ENCODE data around the gene DDIAS. TPM values are rescaled to one million over a fixed set of nuclear protein-coding genes. Genes with fewer than 3 reads are reported as not detected.

DDIAS gene
- total and polyA plus RNA-seq, 7 experiments from 2014 or later, result 0.25 to 12.7 (median 1.1) TPM

DNA sequence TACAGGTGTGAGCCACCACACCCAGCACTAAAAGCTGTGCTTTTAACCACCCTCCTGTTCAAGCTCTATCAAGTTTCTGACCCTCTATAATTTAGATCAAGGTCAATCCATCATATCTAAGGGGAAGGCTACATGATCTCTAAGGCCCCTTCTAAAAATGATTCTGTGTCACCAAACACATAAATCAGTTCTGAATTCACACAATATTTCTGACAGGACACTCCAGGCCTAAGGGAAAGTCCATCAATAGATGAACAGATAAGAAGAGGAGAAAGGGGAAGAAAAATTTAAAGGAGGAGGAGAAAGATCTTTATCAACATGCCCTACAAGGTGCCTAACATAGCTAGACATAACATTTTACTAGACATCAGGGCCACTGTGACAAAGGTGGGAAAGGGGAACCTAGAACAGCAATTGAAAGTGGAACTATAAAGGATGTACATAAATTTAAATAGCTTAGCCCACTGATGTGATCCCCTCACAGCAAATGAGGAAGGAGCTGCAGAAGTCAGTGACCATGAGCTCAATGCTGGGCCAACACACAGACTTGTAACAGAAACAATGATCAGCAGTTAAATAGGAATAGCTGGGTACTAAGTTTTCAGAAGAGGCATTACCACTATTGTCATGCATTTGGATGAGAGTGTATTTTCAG lies 6.0 kb upstream of the DDIAS start:
- intact Hi-C loops (cut with micrococcal nuclease), result no loop called here
- H3K4me1 ChIP-seq (ENCODE audit: control insufficient read depth in 2 of 2, insufficient read depth in 2 of 2, low read length in 2 of 2), result peaks cover 9 to 12% of the 10 kb centered on the region in 2 donors
- no peaks in the 10 kb centered on the region for H3K27me3 ChIP-seq (ENCODE audit: control insufficient read depth in 2 of 2, insufficient read depth in 2 of 2, low read length in 2 of 2)
- H3K4me1 Mint-ChIP-seq, result peaks cover 17 to 38% (median 30%) of the 10 kb centered on the region in 7 donors
- no peaks in the 10 kb centered on the region for H3K9me3 ChIP-seq (ENCODE audit: control insufficient read depth in 2 of 3, low read length in 3 of 3)
- H3K4me3 Mint-ChIP-seq, result no peak overlapping the region
- H3K9me3 Mint-ChIP-seq, result no peaks in the 10 kb centered on the region
- peaks cover 0 to 6% (median 4%) of the 10 kb centered on the region in 5 donors for H3K36me3 Mint-ChIP-seq
- H3K4me3 ChIP-seq (ENCODE audit: low read length), result no peak overlapping the region
- peak overlapping the region in 1 of 9 donors; percentile 16 for H3K27ac Mint-ChIP-seq
- no peak overlapping the region for H3K27ac ChIP-seq (ENCODE audit: low read depth, low read length)
- ATAC-seq, result no peak
- no peaks in the 10 kb centered on the region for H3K36me3 ChIP-seq (ENCODE audit: control insufficient read depth in 2 of 3, insufficient read depth in 3 of 3, low read length in 3 of 3)
- DNase-seq, result no peak
- H3K27me3 Mint-ChIP-seq, result no peaks in the 10 kb centered on the region
- ChIA-PET POLR2A (interaction anchor here (0.6 kb wide), 1 partner anchor 185 kb away, joined by 3 read pairs; no protein-coding TSS in a partner anchor), CTCF (interaction anchor here (0.5 kb wide), 1 partner anchor 28 kb away, joined by 4 read pairs; no protein-coding TSS in a partner anchor)

DNA sequence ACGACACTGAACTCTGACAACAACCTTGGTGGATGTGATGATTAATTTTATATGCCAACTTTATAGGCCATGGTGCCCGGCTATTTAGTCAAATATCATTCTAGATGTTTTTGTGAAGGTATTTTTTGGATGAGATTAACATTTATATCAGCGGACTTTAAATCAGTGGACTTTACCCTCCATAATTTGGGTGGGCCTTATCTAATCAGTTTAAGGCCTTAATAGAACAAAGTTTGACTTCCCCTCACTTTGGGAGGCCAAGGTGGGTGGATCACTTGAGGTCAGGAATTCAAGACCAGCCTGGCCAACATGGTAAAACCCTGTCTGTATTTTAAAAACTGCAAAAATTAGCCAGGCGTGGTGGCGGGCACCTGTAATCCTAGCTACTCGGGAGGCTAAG lies 5.4 kb upstream of the DDIAS start:
- no peaks in the 10 kb centered on the region for H3K9me3 ChIP-seq (ENCODE audit: control insufficient read depth in 2 of 3, low read length in 3 of 3)
- POLR2A ChIA-PET, result no interaction called here
- Mint-ChIP-seq H3K36me3 (peaks cover 0 to 6% (median 4%) of the 10 kb centered on the region in 5 donors), H3K4me3 (no peak overlapping the region), H3K27ac (no peak overlapping the region), H3K4me1 (peaks cover 19 to 41% (median 33%) of the 10 kb centered on the region in 7 donors), H3K27me3 (no peaks in the 10 kb centered on the region), H3K9me3 (no peaks in the 10 kb centered on the region)
- intact Hi-C loops (cut with micrococcal nuclease), result no loop called here
- peaks cover 9 to 12% of the 10 kb centered on the region in 2 donors for H3K4me1 ChIP-seq (ENCODE audit: control insufficient read depth in 2 of 2, insufficient read depth in 2 of 2, low read length in 2 of 2)
- no peaks in the 10 kb centered on the region for H3K27me3 ChIP-seq (ENCODE audit: control insufficient read depth in 2 of 2, insufficient read depth in 2 of 2, low read length in 2 of 2)
- ATAC-seq (no peak), DNase-seq (no peak)
- H3K36me3 ChIP-seq (ENCODE audit: control insufficient read depth in 2 of 3, insufficient read depth in 3 of 3, low read length in 3 of 3), result no peaks in the 10 kb centered on the region
- no peak overlapping the region for H3K27ac ChIP-seq (ENCODE audit: low read depth, low read length)
- no peak overlapping the region for H3K4me3 ChIP-seq (ENCODE audit: low read length)
- CTCF ChIA-PET, result no interaction called here

DNA sequence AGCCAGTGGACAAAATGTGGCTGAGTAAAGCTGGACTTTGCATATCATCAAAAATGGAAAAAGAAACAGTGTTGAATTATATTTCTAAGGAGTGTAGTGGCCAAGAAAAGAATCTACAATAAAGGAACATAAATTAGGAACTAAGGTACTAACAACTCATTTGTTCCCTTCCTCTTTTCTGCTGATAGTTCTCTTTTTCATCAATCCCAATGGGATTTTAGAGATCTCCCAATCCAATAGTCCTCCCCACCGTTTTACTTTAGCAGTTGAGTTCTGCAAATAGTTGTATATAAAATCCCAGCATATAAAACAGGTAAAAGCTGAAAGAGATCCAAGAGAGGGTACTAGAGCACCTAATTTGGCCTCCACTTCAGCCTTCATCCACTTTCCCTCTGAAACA lies 3.3 kb upstream of the DDIAS start:
- ChIA-PET CTCF (no interaction called here), POLR2A (no interaction called here)
- Histone ChIP-seq H3K27ac (ENCODE audit: low read depth, low read length) (no peak overlapping the region), H3K4me3 (ENCODE audit: low read length) (no peak overlapping the region), H3K4me1 (ENCODE audit: control insufficient read depth in 2 of 2, insufficient read depth in 2 of 2, low read length in 2 of 2) (peaks cover 12 to 13% of the 10 kb centered on the region in 2 donors), H3K36me3 (ENCODE audit: control insufficient read depth in 2 of 3, insufficient read depth in 3 of 3, low read length in 3 of 3) (no peaks in the 10 kb centered on the region), H3K9me3 (ENCODE audit: control insufficient read depth in 2 of 3, low read length in 3 of 3) (no peaks in the 10 kb centered on the region), H3K27me3 (ENCODE audit: control insufficient read depth in 2 of 2, insufficient read depth in 2 of 2, low read length in 2 of 2) (no peaks in the 10 kb centered on the region)
- intact Hi-C loops (cut with micrococcal nuclease), result no loop called here
- Mint-ChIP-seq H3K4me3 (peak overlapping the region in 2 of 10 donors; percentile 32 to 93), H3K36me3 (peaks cover 0 to 6% (median 4%) of the 10 kb centered on the region in 5 donors), H3K27me3 (no peaks in the 10 kb centered on the region), H3K9me3 (no peaks in the 10 kb centered on the region), H3K27ac (peak overlapping the region in 2 of 9 donors; percentile 42 to 51), H3K4me1 (peaks cover 28 to 52% (median 34%) of the 10 kb centered on the region in 7 donors)
- DNase-seq (no peak), ATAC-seq (no peak)

DNA sequence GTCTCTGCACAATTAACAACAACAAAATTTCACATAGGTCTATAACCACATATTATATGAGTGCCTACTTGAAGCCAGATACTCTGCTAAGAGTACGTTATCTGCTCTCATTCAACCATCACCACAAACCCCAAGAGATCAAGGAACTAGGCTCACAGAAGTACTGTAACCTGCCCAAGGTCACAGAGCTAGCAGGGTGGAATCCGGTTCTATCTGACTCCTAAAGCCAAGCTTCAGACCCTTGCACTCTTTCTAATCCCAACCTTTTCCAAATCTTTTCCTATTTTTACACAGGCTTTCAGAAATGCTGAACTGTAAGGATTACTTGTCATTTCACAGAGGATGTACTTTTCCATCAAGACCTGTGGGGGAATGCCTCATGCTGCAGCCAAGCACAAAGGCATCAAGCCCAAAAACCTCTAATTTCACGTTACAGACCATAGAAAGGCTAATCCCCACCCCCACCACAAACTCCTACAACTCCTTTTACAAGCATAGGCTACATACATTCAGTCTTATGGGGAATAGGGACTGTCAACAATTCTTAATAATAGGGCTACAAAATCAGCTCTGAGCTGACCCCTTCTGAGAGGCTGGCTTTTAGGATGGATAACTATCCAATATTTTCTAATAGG lies 2.2 kb upstream of the DDIAS start:
- POLR2A ChIA-PET, result interaction anchor here (0.6 to 4.7 kb wide), 7 partner anchors 11 to 259 kb away, joined by 4 to 72 read pairs (median 15); partner anchors contain the start of genes PCF11 and RAB30
- H3K27ac ChIP-seq (ENCODE audit: low read depth, low read length), result peak overlapping the region; percentile 92
- H3K36me3 Mint-ChIP-seq, result peaks cover 0 to 6% (median 4%) of the 10 kb centered on the region in 5 donors

DNA sequence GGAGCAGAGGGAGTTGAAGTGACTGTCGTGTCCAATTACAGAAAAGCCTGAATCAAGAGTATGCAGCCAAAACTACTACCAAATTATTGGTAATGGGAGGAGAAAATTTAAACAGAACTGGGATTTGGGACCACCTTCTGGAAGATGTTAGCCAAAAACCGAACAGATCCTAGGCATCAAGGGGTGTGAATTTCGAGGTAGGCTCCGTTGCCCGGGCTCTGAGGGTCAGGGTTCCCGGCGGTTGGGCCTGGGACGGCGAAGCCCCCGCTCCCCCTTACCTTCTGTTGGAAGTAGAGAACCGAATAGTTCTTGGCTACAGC lies 1.6 kb upstream of the DDIAS start:
- Mint-ChIP-seq H3K4me3 (peak overlapping the region; percentile 93 to 100 (median 98)), H3K27ac (peak overlapping the region; percentile 92 to 100 (median 100)), H3K4me1 (peaks cover 28 to 61% (median 34%) of the 10 kb centered on the region in 7 donors), H3K36me3 (peaks cover 0 to 6% (median 4%) of the 10 kb centered on the region in 5 donors), H3K27me3 (no peaks in the 10 kb centered on the region), H3K9me3 (no peaks in the 10 kb centered on the region)
- Histone ChIP-seq H3K27me3 (ENCODE audit: control insufficient read depth in 2 of 2, insufficient read depth in 2 of 2, low read length in 2 of 2) (no peaks in the 10 kb centered on the region), H3K4me1 (ENCODE audit: control insufficient read depth in 2 of 2, insufficient read depth in 2 of 2, low read length in 2 of 2) (peaks cover 12 to 13% of the 10 kb centered on the region in 2 donors), H3K4me3 (ENCODE audit: low read length) (peak overlapping the region; percentile 73), H3K9me3 (ENCODE audit: control insufficient read depth in 2 of 3, low read length in 3 of 3) (no peaks in the 10 kb centered on the region), H3K27ac (ENCODE audit: low read depth, low read length) (peak overlapping the region; percentile 92), H3K36me3 (ENCODE audit: control insufficient read depth in 2 of 3, insufficient read depth in 3 of 3, low read length in 3 of 3) (no peaks in the 10 kb centered on the region)
- intact Hi-C loops (cut with micrococcal nuclease), result loop anchor here (1.0 to 2.0 kb wide), 4 partner anchors 25 to 167 kb away; partner anchors contain the start of gene FAM181B (in 1 of the 2)
- DNase-seq (no peak), ATAC-seq (no peak)
- ChIA-PET POLR2A (interaction anchor here (0.6 to 4.7 kb wide), 24 partner anchors 10 to 386 kb away, joined by 3 to 72 read pairs (median 5); partner anchors contain the start of genes ANKRD42, CCDC90B, FAM181B and PCF11), CTCF (interaction anchor here (0.7 to 1.8 kb wide), 4 partner anchors 13 to 175 kb away, joined by 3 to 10 read pairs (median 6); no protein-coding TSS in a partner anchor)

More for the DNA sequence above, 2.2 kb upstream of the DDIAS start:
- H3K4me3 ChIP-seq (ENCODE audit: low read length), result peak overlapping the region; percentile 73
- CTCF ChIA-PET, result interaction anchor here (0.6 to 1.8 kb wide), 4 partner anchors 12 to 173 kb away, joined by 3 to 10 read pairs (median 5); partner anchors contain the start of gene RAB30
- no peaks in the 10 kb centered on the region for H3K27me3 Mint-ChIP-seq
- H3K27me3 ChIP-seq (ENCODE audit: control insufficient read depth in 2 of 2, insufficient read depth in 2 of 2, low read length in 2 of 2), result no peaks in the 10 kb centered on the region
- peaks cover 12 to 13% of the 10 kb centered on the region in 2 donors for H3K4me1 ChIP-seq (ENCODE audit: control insufficient read depth in 2 of 2, insufficient read depth in 2 of 2, low read length in 2 of 2)
- DNase-seq, result peak in 7 of 9 donors; percentile 51 to 69 (median 56)
- no peaks in the 10 kb centered on the region for H3K9me3 Mint-ChIP-seq
- H3K27ac Mint-ChIP-seq, result peak overlapping the region; percentile 92 to 100 (median 100)
- peak overlapping the region; percentile 93 to 100 (median 98) for H3K4me3 Mint-ChIP-seq
- intact Hi-C loops (cut with micrococcal nuclease), result no loop called here
- H3K4me1 Mint-ChIP-seq, result peaks cover 28 to 61% (median 34%) of the 10 kb centered on the region in 7 donors
- H3K9me3 ChIP-seq (ENCODE audit: control insufficient read depth in 2 of 3, low read length in 3 of 3), result no peaks in the 10 kb centered on the region
- H3K36me3 ChIP-seq (ENCODE audit: control insufficient read depth in 2 of 3, insufficient read depth in 3 of 3, low read length in 3 of 3), result no peaks in the 10 kb centered on the region
- ATAC-seq, result peak; percentile 28
